HepG2 (cell line): Measurements from ENCODE around the gene CACNA1C.

Source experiments
- ARHGAP35 ChIP-seq: sonication (generic); formaldehyde crosslinking; IDR thresholded peaks from 2 replicates; pipeline ENCODE4 v1.9.0; 2022; ENCODE audit warnings: mild to moderate bottlenecking, inconsistent platforms, moderate library complexity, missing genetic modification reagents, borderline replicate concordance
- GATAD2A ChIP-seq: IDR thresholded peaks from 2 replicates; pipeline ENCODE4 v1.6.1; 2016
- MEIS1 ChIP-seq: sonication (generic); formaldehyde crosslinking; IDR thresholded peaks from 2 replicates; pipeline ENCODE4 v1.9.0; 2021; ENCODE audit warnings: mild to moderate bottlenecking, missing genetic modification reagents, moderate library complexity, borderline replicate concordance
- POLR2AphosphoS5 ChIP-seq: IDR thresholded peaks from 2 replicates; pipeline ENCODE4 v1.6.1; 2012; ENCODE audit warnings: low read depth, low read length
- SETDB1 ChIP-seq: sonication (generic); formaldehyde crosslinking; IDR thresholded peaks from 2 replicates; pipeline ENCODE4 v1.5.1; 2020; ENCODE audit warnings: missing genetic modification reagents, mild to moderate bottlenecking, borderline replicate concordance
- SRSF9 ChIP-seq: fragments of 200-400 bp; formaldehyde crosslinking; IDR thresholded peaks from 2 replicates; pipeline ENCODE4 v1.6.1; 2018; ENCODE audit warnings: borderline replicate concordance, mild to moderate bottlenecking, low read depth, low read length; ENCODE audit not compliant: insufficient read depth, poor library complexity, severe bottlenecking
- ZC3H4 ChIP-seq: sonication (generic); formaldehyde crosslinking; IDR thresholded peaks from 2 replicates; pipeline ENCODE4 v1.4.0; 2020; ENCODE audit warnings: missing genetic modification reagents, borderline replicate concordance
- ZNF572 ChIP-seq: sonication (generic); formaldehyde crosslinking; IDR thresholded peaks from 2 replicates; pipeline ENCODE4 v1.5.1; 2020; ENCODE audit warnings: mild to moderate bottlenecking, missing genetic modification reagents
- ZNF83 ChIP-seq: sonication (generic); formaldehyde crosslinking; IDR thresholded peaks from 2 replicates; pipeline ENCODE4 v1.4.0; 2020; ENCODE audit warnings: missing genetic modification reagents, mild to moderate bottlenecking, borderline replicate concordance
- TF ChIP-seq, protein P1 (sequence below): sonication (generic); formaldehyde crosslinking; IDR thresholded peaks from 2 replicates; pipeline ENCODE4 v1.5.0; 2020; ENCODE audit warnings: missing genetic modification reagents, mild to moderate bottlenecking, borderline replicate concordance
- TF ChIP-seq, protein P2 (sequence below): sonication (generic); formaldehyde crosslinking; IDR thresholded peaks from 2 replicates; pipeline ENCODE4 v1.8.0; 2022; ENCODE audit warnings: mild to moderate bottlenecking, missing genetic modification reagents, borderline replicate concordance
- TF ChIP-seq, protein P3 (sequence below): sonication (generic); formaldehyde crosslinking; IDR thresholded peaks from 2 replicates; pipeline ENCODE4 v1.5.0; 2020; ENCODE audit warnings: mild to moderate bottlenecking, missing genetic modification reagents, moderate library complexity
- TF ChIP-seq, protein P4 (sequence below): sonication (generic); formaldehyde crosslinking; IDR thresholded peaks from 2 replicates; pipeline ENCODE4 v1.4.0; 2020; ENCODE audit warnings: missing genetic modification reagents

DNA sequence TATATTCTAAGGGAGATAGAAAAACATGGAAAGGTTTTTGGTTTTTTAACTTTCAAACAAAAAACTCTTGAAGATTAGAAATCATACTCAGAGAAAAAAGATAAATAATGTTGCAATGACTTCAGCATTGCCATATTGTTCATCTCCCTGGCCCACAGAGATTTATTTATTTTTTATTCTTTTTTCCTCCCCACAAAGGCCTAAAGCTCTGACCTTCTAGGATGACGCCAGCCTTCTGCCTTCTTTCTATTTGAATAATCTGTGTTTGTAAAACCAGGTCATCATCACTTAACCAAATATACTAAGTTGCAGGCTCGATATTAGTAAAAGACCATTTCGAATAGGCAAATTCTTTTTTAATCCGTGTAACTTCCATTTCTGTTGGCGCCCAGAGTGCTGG is 44.1 kb upstream of the CACNA1C start:
- TF ChIP-seq ZC3H4 (CRISPR knock-in tag) (no peak), SRSF9 (no peak), ZNF83 (CRISPR knock-in tag) (no peak), SETDB1 (CRISPR knock-in tag) (no peak), ZNF572 (CRISPR knock-in tag) (no peak), MEIS1 (CRISPR knock-in tag) (no peak), ARHGAP35 (CRISPR knock-in tag) (no peak), POLR2AphosphoS5 (no peak), GATAD2A (CRISPR knock-in tag) (no peak)
- TF ChIP-seq, protein P1, sequence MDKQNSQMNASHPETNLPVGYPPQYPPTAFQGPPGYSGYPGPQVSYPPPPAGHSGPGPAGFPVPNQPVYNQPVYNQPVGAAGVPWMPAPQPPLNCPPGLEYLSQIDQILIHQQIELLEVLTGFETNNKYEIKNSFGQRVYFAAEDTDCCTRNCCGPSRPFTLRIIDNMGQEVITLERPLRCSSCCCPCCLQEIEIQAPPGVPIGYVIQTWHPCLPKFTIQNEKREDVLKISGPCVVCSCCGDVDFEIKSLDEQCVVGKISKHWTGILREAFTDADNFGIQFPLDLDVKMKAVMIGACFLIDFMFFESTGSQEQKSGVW (CRISPR knock-in tag), result no peak
- TF ChIP-seq, protein P2, sequence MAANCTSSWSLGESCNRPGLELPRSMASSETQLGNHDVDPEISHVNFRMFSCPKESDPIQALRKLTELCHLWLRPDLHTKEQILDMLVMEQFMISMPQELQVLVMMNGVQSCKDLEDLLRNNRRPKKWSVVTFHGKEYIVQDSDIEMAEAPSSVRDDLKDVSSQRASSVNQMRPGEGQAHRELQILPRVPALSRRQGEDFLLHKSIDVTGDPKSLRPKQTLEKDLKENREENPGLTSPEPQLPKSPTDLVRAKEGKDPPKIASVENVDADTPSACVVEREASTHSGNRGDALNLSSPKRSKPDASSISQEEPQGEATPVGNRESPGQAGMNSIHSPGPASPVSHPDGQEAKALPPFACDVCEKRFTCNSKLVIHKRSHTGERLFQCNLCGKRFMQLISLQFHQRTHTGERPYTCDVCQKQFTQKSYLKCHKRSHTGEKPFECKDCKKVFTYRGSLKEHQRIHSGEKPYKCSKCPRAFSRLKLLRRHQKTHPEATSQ (CRISPR knock-in tag), result no peak
- TF ChIP-seq, protein P3, sequence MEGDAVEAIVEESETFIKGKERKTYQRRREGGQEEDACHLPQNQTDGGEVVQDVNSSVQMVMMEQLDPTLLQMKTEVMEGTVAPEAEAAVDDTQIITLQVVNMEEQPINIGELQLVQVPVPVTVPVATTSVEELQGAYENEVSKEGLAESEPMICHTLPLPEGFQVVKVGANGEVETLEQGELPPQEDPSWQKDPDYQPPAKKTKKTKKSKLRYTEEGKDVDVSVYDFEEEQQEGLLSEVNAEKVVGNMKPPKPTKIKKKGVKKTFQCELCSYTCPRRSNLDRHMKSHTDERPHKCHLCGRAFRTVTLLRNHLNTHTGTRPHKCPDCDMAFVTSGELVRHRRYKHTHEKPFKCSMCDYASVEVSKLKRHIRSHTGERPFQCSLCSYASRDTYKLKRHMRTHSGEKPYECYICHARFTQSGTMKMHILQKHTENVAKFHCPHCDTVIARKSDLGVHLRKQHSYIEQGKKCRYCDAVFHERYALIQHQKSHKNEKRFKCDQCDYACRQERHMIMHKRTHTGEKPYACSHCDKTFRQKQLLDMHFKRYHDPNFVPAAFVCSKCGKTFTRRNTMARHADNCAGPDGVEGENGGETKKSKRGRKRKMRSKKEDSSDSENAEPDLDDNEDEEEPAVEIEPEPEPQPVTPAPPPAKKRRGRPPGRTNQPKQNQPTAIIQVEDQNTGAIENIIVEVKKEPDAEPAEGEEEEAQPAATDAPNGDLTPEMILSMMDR (CRISPR knock-in tag), result no peak
- TF ChIP-seq, protein P4, sequence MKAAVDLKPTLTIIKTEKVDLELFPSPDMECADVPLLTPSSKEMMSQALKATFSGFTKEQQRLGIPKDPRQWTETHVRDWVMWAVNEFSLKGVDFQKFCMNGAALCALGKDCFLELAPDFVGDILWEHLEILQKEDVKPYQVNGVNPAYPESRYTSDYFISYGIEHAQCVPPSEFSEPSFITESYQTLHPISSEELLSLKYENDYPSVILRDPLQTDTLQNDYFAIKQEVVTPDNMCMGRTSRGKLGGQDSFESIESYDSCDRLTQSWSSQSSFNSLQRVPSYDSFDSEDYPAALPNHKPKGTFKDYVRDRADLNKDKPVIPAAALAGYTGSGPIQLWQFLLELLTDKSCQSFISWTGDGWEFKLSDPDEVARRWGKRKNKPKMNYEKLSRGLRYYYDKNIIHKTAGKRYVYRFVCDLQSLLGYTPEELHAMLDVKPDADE, result no peak
